ENCODE measurements around the gene GLB1L2.

DNA sequence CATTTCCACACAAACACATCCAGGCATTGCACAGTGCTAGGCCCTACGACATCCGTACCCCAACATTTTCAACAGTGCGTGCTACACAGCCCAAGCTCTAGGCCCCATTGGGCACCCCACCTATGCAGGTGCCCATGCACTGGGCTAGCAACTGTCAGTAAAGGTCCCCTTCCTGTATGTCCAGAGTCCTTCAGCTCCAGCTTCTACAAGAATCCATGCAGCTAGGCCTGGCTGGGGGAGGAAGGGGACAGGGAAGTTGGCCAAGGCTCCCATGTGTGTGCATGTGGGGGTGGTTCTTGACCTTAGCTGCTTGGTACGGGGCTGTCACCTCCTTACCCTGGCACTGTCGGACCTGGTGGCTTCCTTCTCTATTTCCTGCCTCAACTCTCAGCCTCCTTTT, 79.0 kb downstream of the GLB1L2 start:
- TF ChIP-seq, protein P1, sequence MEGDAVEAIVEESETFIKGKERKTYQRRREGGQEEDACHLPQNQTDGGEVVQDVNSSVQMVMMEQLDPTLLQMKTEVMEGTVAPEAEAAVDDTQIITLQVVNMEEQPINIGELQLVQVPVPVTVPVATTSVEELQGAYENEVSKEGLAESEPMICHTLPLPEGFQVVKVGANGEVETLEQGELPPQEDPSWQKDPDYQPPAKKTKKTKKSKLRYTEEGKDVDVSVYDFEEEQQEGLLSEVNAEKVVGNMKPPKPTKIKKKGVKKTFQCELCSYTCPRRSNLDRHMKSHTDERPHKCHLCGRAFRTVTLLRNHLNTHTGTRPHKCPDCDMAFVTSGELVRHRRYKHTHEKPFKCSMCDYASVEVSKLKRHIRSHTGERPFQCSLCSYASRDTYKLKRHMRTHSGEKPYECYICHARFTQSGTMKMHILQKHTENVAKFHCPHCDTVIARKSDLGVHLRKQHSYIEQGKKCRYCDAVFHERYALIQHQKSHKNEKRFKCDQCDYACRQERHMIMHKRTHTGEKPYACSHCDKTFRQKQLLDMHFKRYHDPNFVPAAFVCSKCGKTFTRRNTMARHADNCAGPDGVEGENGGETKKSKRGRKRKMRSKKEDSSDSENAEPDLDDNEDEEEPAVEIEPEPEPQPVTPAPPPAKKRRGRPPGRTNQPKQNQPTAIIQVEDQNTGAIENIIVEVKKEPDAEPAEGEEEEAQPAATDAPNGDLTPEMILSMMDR (conservative IDR thresholded peaks at IDR 0.05; ENCODE audit: low read length): no peak
- no peak for TF ChIP-seq EZH2phosphoT487 (IDR thresholded peaks at IDR 0.05; ENCODE audit: borderline replicate concordance)
